ENCODE results near the gene TOM1L1. TPM values are rescaled to one million over a fixed set of nuclear protein-coding genes. Genes with fewer than 3 reads are reported as not detected.

Gene TOM1L1
- total RNA-seq, 2 experiments from 2014 or later: not detected

DNA sequence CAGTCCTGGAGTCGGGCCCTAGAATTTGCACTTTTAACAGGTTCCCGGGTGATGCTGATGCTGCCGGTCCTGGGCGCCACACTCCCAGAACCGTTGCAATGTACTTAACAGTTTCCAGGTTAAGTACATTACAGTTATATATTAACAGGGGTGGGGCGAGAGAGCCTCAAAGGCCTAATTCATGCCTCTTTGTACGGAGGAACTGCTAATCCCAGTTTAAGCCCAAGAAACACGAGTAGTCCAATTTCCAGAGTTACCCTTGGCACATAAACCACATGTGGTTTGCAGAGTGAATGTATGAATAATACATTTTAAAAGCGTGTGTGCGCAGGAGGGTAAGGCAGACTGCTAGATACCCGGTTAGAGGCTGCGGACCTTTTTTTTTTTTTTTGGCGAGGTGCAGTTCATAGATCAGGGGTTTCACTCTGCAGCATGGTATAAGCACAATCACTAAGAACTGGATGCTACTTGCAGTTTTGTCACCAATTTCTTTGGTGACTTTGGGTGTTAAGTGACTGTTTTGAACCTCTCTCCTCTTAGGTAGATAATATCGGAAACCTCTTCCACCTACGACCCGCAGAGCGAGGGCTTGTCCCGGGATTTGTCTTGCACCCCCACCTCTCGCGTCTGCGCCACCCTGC lies 67.1 kb downstream of the TOM1L1 start:
- Mint-ChIP-seq H3K4me3 (no peak overlapping the region), H3K27me3 (no peaks in the 10 kb centered on the region), H3K27ac (no peak overlapping the region), H3K9me3 (no peaks in the 10 kb centered on the region), H3K4me1 (ENCODE audit: low read depth) (peaks cover 5% of the 10 kb centered on the region), H3K36me3 (ENCODE audit: low read depth) (peaks cover 36% of the 10 kb centered on the region)
- ATAC-seq (ENCODE audit: poor library complexity) (peak; percentile 18), DNase-seq (peak in 5 of 14 experiments; percentile 2 to 61 (median 44))
- peak overlapping the region; percentile 92 for H3K4me3 ChIP-seq (ENCODE audit: low read length)
- TF ChIP-seq, protein P1, sequence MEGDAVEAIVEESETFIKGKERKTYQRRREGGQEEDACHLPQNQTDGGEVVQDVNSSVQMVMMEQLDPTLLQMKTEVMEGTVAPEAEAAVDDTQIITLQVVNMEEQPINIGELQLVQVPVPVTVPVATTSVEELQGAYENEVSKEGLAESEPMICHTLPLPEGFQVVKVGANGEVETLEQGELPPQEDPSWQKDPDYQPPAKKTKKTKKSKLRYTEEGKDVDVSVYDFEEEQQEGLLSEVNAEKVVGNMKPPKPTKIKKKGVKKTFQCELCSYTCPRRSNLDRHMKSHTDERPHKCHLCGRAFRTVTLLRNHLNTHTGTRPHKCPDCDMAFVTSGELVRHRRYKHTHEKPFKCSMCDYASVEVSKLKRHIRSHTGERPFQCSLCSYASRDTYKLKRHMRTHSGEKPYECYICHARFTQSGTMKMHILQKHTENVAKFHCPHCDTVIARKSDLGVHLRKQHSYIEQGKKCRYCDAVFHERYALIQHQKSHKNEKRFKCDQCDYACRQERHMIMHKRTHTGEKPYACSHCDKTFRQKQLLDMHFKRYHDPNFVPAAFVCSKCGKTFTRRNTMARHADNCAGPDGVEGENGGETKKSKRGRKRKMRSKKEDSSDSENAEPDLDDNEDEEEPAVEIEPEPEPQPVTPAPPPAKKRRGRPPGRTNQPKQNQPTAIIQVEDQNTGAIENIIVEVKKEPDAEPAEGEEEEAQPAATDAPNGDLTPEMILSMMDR (IDR thresholded peaks at IDR 0.05): peak; percentile 62
- peaks cover 23% of the 10 kb centered on the region for H3K36me3 ChIP-seq (ENCODE audit: insufficient read depth, low read length)
- intact Hi-C loops (cut with DNase I, micrococcal nuclease): loop anchor here in 1 of 2 experiments (5.0 to 10.0 kb wide), 3 partner anchors 270 to 455 kb away; partner anchors contain the start of genes HLF and MMD
- peak overlapping the region in 1 of 2 donors; percentile 85 for H3K27ac ChIP-seq (ENCODE audit: low read depth in 1 of 2, low read length in 2 of 2)
- POLR2A ChIA-PET: no interaction called here
- peaks cover 25% of the 10 kb centered on the region for H3K4me1 ChIP-seq (ENCODE audit: insufficient read depth, low read length)
- H3K27me3 ChIP-seq (ENCODE audit: control insufficient read depth in 1 of 2, insufficient read depth in 2 of 2, low read length in 2 of 2): no peaks in the 10 kb centered on the region
- H3K9me3 ChIP-seq (ENCODE audit: control insufficient read depth in 1 of 2, insufficient read depth in 1 of 2, low read length in 2 of 2): no peaks in the 10 kb centered on the region
- CTCF ChIA-PET: no interaction called here

DNA sequence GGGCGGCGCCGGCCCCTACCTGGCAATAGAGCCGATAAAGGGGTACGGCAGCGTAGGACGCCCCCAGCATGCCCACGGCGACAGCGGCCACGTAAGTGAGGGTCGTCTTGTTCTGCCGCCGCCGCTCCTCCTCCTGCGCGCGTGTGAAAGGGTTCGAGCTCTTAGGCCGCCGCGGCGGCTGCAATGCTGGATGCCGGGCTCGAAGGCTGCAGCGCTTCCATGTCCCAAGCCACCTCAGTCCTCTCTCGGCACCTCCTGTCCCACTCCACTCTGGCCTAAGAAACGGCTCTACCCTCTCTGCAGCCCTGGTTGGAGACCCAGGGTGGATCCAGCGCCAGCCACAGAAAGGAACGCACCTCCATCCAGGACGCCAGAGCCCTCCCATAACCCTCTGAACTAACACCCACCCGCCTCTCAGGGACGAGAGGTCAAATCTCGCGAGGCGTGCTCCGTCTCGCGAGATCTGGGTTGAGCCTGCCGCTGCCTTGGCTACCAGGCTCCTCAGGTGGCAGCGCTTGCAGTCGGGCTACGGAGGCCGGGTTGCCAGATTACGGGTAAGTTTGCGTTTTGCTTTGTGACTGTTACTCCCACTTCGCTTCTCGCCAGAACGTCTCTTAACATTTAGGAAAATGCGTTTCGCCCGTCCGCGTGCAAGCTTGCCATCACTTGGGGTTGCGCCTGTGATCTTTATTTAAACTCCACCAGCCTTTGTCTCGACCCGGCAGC lies 67.8 kb downstream of the TOM1L1 start, which contains the start of the genes COX11 and STXBP4:
Gene COX11, minus strand, starts transcription at position 393 of the 726 bp plus-strand sequence. Its CDS starts 8 bp downstream, at position 385.
Gene STXBP4, plus strand, starts transcription at position 504 of the 726 bp plus-strand sequence. CDS start 17,455 bp downstream, outside the sequence.
- ChIA-PET POLR2A (no interaction called here), CTCF (no interaction called here)
- peak within 1 kb of the TSS; percentile 92 for H3K4me3 ChIP-seq (ENCODE audit: low read length)
- Mint-ChIP-seq H3K9me3 (no peaks in the 10 kb centered on the region), H3K27ac (no peak within 1 kb of the TSS), H3K4me1 (ENCODE audit: low read depth) (peaks cover 5% of the 10 kb centered on the region), H3K27me3 (no peaks in the 10 kb centered on the region), H3K36me3 (ENCODE audit: low read depth) (peaks cover 29% of the 10 kb centered on the region), H3K4me3 (no peak within 1 kb of the TSS)
- peak; percentile 96 for ATAC-seq (ENCODE audit: poor library complexity)
- peaks cover 25% of the 10 kb centered on the region for H3K4me1 ChIP-seq (ENCODE audit: insufficient read depth, low read length)
- H3K27ac ChIP-seq (ENCODE audit: low read depth in 1 of 2, low read length in 2 of 2): peak within 1 kb of the TSS; percentile 61 to 85
- no peaks in the 10 kb centered on the region for H3K9me3 ChIP-seq (ENCODE audit: control insufficient read depth in 1 of 2, insufficient read depth in 1 of 2, low read length in 2 of 2)
- TF ChIP-seq, protein P1 (IDR thresholded peaks at IDR 0.05): no peak
- H3K27me3 ChIP-seq (ENCODE audit: control insufficient read depth in 1 of 2, insufficient read depth in 2 of 2, low read length in 2 of 2): no peaks in the 10 kb centered on the region
- intact Hi-C loops (cut with DNase I, micrococcal nuclease): loop anchor here in 1 of 2 experiments (5.0 to 10.0 kb wide), 3 partner anchors 269 to 454 kb away; partner anchors contain the start of genes HLF and MMD
- peak; percentile 89 to 98 (median 93) for DNase-seq
- H3K36me3 ChIP-seq (ENCODE audit: insufficient read depth, low read length): peaks cover 17% of the 10 kb centered on the region

DNA sequence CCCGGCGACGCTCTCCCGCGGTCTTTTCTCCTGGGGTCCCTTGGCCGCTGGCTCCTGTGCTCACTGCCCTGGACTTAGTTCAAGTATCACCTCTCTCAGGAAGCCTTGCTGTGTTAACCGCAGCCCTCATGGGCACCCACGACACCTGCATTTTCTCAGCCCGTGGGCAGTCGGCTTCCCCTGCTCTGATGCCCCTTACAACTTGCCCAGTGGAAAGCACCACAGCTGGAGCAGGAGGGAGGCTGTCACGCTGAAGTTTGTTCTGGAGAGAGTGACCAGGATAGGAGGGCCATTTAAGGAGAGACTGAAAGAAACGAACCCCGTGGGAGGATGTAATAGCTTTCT lies 68.3 kb downstream of the TOM1L1 start:
- peaks cover 24% of the 10 kb centered on the region for H3K36me3 Mint-ChIP-seq (ENCODE audit: low read depth)
- TF ChIP-seq, protein P1 (IDR thresholded peaks at IDR 0.05): no peak
- H3K27ac ChIP-seq (ENCODE audit: low read depth in 1 of 2, low read length in 2 of 2): peak overlapping the region; percentile 61 to 85
- CTCF ChIA-PET: no interaction called here
- no peak overlapping the region for H3K27ac Mint-ChIP-seq
- no peaks in the 10 kb centered on the region for H3K27me3 ChIP-seq (ENCODE audit: control insufficient read depth in 1 of 2, insufficient read depth in 2 of 2, low read length in 2 of 2)
- intact Hi-C loops (cut with DNase I, micrococcal nuclease): loop anchor here in 1 of 2 experiments (5.0 to 10.0 kb wide), 3 partner anchors 268 to 453 kb away; partner anchors contain the start of genes HLF and MMD
- POLR2A ChIA-PET: no interaction called here
- peaks cover 13% of the 10 kb centered on the region for H3K36me3 ChIP-seq (ENCODE audit: insufficient read depth, low read length)
- ATAC-seq (ENCODE audit: poor library complexity) (peak; percentile 18), DNase-seq (peak in 4 of 14 experiments; percentile 7 to 36 (median 14))
- no peak overlapping the region for H3K4me3 Mint-ChIP-seq
- H3K4me1 Mint-ChIP-seq (ENCODE audit: low read depth): peaks cover 5% of the 10 kb centered on the region
- no peaks in the 10 kb centered on the region for H3K9me3 ChIP-seq (ENCODE audit: control insufficient read depth in 1 of 2, insufficient read depth in 1 of 2, low read length in 2 of 2)
- H3K9me3 Mint-ChIP-seq: no peaks in the 10 kb centered on the region
- H3K27me3 Mint-ChIP-seq: no peaks in the 10 kb centered on the region
- H3K4me1 ChIP-seq (ENCODE audit: insufficient read depth, low read length): peaks cover 25% of the 10 kb centered on the region
- peak overlapping the region; percentile 92 for H3K4me3 ChIP-seq (ENCODE audit: low read length)
